GM18498 (cell line): Measurements from ENCODE around the gene SORCS2.

Source experiments
- ATAC-seq: cut with Tn5 transposase; IDR thresholded peaks from one replicate; pipeline ENCODE4 v1.9.1; 2021; ENCODE audit warnings: mild to moderate bottlenecking, moderate library complexity; ENCODE audit not compliant: unreplicated experiment

The SORCS2 gene

GRCh38 chr4:7262134-7262533, 69.8 kb downstream of the SORCS2 start:
- ATAC-seq, result no peak

GRCh38 chr4:7263166-7263565, 70.8 kb downstream of the SORCS2 start:
- ATAC-seq, result no peak

DNA sequence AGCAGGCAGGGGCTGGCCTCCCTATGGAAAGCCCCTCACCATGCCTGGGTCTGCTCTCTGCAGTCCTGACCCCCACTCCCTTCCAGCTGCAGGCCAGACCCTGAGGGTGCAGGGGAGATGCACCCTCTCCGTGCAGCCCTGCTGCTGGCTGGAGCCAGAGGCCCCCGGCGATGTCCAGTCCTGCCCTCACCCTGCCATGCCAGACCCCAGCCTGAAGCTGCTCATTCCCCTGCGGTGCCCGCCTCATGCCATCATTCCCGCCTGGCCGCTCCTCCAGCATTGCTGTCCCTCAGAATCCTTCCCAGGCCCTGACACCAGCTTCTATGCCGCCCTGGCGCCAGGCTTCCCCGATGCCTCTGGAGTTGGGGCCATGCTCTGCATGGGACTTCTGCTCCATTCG, 72.4 kb downstream of the SORCS2 start:
- ATAC-seq, result no peak

DNA sequence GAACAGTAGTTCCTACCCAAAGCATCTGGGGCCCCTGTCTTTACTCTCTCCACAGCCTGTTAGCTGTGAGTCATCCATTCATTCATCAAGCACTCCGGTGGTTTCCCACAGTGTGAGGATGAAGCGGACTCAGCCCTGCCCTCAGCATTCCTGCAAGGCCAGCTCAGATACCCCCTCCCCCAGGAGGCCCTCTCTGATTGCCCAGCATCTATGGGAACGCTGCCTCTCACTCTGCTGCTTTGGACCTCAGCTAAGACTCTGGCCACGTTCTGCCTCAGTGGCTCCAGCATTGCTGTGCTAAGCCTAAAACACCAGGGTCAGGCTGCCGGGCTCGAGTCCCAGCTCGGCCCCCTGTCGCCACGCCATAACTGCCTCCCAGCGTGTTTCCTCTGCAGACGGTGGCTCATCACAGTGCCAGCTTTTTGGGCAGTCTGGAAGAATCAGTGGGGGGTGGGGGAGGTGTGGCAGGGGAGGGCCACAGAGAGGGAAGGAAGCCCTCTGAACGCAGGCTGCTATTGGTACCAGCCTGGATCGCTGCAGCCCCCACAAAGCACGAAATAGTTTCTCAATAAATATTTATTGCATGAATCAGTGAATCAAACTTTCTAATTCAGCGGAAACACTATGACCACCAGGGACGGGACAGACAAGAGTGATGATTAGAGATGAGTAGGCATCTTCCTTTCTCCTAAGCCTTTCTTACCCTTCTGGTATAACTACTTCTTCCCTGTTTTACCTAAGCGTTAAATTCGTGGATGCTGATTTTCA, 74.4 kb downstream of the SORCS2 start:
- no peak for ATAC-seq

DNA sequence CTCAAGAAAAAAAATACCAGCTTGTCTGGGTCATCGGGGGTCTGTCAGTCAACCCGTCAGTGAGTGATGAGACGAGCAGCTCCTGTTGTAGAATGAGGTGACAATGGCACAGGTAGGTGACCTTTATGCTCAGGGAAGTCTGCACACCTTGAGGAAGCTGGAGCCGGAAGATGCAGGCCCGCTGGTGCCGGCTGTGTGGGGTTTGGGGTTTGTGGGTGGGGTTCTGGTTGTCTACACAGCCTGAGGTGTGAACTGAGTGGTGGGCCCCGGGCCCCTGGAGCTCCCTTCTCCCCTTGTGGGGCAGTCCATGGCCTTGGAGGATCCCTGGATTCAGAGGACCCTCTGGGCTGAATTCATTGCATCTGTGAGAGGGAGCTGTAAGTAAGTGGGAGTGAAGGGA, 75.5 kb downstream of the SORCS2 start:
- no peak for ATAC-seq

- no peak for ATAC-seq
Observed at GRCh38 chr4:7268941-7269340, 76.6 kb downstream of the SORCS2 start.

GRCh38 chr4:7270121-7270520, 77.8 kb downstream of the SORCS2 start:
- ATAC-seq, result no peak

GRCh38 chr4:7272404-7272803, 80.1 kb downstream of the SORCS2 start:
- no peak for ATAC-seq

DNA sequence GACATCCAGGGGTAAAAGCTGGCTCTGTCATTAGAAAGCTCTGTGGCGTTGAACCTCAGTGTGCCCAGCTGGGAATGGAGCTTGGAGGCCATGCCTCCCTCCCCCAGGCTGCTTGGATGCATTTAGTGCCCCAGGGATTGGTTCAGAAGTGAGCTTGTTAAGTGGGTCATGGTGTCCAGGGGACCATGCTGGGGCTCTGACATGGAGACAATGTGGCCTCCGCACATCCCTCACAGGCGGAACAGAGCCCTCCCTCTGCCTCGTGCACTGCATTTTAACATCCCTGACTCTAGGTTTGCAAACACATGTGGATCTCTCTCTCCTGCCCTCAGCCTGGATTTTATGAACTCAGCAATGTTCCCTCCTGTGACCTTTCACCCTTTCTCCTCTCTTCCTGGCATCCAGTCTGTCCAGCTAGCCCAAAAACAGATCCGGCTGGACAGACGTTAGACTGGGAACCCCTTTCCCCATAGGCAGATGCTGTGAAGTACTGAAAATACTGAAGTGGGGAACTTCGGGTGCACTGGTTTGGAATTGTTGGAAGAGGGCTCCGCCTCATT, 81.5 kb downstream of the SORCS2 start:
- no peak for ATAC-seq

DNA sequence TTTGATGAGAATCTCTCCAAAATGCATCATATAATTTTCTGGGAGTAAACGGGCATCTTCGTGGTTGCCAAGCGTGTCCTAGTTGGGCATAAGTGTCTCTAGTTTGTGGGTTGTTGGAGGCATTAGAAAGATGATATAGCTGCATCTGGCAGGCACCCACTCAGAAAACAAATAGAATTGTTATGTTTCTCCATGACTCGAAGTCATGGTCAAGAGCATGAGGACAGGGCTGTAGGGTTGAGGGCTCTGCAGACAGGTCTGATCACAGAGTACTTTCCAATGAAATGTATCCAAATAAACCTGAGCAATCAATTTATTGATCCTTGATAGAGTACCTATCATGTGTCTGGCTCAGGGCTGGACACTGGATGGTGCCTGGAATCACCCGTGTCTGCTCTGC, 82.7 kb downstream of the SORCS2 start:
- ATAC-seq, result no peak

DNA sequence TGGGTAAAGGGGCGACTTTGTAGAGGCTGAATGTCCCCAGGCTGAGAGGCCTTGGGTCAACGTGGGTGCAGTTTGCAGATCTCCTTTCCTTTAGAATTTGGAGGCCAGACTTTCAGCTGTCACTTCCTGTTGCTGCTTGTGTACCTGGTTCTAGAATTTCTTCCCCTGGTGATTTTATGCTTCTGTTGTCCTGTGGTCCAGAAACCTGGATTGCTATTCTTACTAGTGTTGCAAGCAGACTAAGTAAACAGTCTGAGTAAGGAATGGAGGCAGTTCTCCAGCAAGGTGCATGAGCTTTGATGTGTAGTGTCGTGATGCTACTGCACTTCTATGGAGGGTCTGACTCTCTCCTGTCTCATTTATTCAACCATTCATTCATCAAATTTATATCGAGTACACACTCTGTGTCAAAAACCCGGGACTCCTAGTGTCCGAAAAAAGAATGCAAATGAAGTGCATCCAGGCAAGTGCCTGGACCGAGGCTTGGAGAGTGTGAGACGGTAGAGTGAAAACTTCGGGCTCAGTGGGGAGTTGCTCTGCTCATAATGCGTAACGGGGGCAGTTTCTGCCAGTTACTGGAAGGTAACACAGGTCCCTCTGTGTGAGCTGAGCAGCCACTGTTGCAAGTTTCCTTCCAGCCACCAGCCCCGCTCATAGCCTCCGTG, 83.3 kb downstream of the SORCS2 start:
- ATAC-seq, result no peak

- ATAC-seq, result no peak
Observed at GRCh38 chr4:7276515-7276914, 84.2 kb downstream of the SORCS2 start.

GRCh38 chr4:7278071-7278765, 85.9 kb downstream of the SORCS2 start:
- no peak for ATAC-seq

GRCh38 chr4:7278981-7279380, 86.6 kb downstream of the SORCS2 start:
- no peak for ATAC-seq

GRCh38 chr4:7279902-7280301, 87.6 kb downstream of the SORCS2 start:
- no peak for ATAC-seq

DNA sequence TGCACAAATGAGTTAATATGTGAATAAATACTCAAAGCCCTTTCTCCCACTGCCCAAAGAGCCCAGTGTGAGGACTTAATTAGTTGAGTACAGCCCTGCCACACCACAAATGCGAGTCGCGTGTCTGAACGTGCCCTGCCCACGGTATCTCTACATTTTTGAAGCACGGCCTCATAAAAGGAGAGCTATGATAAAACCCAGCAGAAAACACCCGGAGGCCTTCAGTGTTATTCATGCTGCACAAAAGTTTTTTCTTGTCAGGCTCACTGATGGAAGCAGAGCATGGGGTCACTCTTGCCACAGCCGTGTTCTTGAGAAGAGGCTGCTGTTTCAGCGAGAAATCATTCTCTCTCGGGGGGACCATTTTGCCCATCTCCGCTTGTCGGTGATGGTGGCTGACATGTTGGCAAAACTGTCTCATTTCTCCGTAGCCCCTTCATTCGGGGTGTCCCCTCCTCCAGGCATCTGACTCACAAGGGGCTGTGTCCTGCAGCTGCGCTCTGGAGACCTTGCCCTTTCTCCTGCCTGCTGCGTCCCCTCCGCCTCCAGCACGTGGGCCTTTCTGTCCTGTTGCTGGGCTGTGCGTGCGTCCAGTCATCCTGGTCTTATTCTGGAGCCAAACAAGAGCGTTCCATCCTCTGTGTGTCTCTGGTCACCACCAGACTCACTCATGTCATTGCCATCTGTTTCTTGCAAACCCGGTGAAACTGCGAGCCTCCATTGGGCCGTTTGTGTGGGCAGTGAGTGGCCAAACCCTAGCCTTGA, 88.8 kb downstream of the SORCS2 start:
- no peak for ATAC-seq

DNA sequence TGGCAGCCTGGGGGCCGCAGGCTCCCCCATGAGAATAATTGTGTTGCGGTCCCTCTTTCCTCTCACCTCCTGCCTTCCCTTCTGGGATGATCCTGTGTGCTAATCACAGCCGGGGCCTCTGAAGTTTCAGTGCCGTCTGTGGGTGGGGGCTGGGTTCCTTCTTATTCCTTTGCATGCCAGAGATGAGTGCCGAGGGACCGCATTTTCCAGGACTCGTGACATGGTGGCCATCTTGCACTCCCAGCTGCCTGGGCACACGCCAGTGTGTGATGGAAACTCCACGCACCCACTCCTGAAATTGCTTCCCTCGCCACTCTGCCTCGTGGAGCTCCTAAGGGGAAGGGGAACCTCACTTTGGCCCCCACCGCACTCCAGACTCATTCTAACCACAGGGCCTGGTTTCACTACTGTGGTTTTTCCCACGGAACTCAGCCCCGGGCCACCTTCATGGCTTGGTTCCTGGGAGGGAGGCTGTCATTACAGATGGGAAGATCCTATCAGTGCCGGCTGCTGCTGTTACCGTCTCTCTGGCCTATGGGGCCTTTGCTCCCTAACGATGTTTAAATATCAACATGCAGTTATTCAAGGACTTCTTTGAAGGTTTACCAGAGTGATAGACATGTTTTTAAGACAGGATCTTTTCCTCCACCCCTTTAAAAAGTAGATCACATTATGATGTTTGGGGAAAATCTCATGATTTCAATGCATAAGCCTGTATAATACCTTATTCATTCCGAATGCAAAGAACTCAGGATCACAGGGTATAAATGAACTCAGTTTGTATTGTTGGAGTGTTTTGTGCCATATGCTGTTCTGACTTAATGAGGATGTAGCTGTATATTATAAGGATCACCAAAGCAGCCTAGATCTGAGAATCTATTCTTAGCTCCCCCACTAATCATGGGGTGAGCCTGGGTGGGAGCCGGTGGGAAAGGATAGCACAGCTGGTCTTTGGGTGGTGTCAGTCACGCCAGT, 89.6 kb downstream of the SORCS2 start:
- ATAC-seq, result no peak

- ATAC-seq, result no peak
Observed at GRCh38 chr4:7282786-7283440, 90.6 kb downstream of the SORCS2 start.
